T47D (cell line): ENCODE results near the gene VRK3.

Experiments
- DNase-seq, 2 experiments: peaks; one replicate each; pipeline versions ENCODE4 v3.0.0 to v3.0.0-alpha.2; 2011 to 2012; ENCODE audit warnings: low read depth in 1 of 2, low spot score in 1 of 2
- JUND ChIP-seq: IDR thresholded peaks from 2 replicates; pipeline ENCODE4 v1.6.1; 2012; ENCODE audit warnings: low read depth
- in situ Hi-C: cut with HindIII; loops from 2 replicates; pipeline ENCODE4 v1.10.0; 2016; ENCODE audit warnings: low sequenced_read_pairs, low pct_unique_long_range_greater_than_20kb

Gene VRK3

GRCh38 chr19:49927526-49928264, 97.5 kb downstream of the VRK3 start:
- DNase-seq, result no peak
- in situ Hi-C loops, result no loop called here

GRCh38 chr19:49926515-49926914, 98.7 kb downstream of the VRK3 start:
- no peak for TF ChIP-seq JUND
- no peak for DNase-seq
- in situ Hi-C loops, result no loop called here

More at GRCh38 chr19:49927526-49928264, 97.5 kb downstream of the VRK3 start:
- TF ChIP-seq JUND, result no peak
